A673 (cell line): ENCODE data around the gene LSM14A. TPM values are rescaled to one million over a fixed set of nuclear protein-coding genes. Genes with fewer than 3 reads are reported as not detected.

Experiments used
- BruUV-seq: library from RNA; stranded (reverse); fragments of 400-500 nt; replicated peaks from 2 replicates; lab custom pipeline; 2021; lab: Mats Ljungman, UMichigan
- CTCF ChIA-PET: fragments of 300-600 bp; sonication (Branson Sonifier 250); formaldehyde crosslinking; loops from one replicate; lab custom pipeline; 2022; ENCODE audit warnings: antibody characterized with exemption; lab: Charles Lee
- POLR2A ChIA-PET: fragments of 300-600 bp; sonication (Branson Sonifier 250); formaldehyde crosslinking; loops from one replicate; lab custom pipeline; 2022; ENCODE audit warnings: antibody characterized with exemption; ENCODE audit not compliant: low non-redundant PET; lab: Charles Lee
- DNase-seq: peaks from one replicate; pipeline ENCODE4 v3.0.0-alpha.2; 2015; ENCODE audit warnings: low spot score
- H3K27ac ChIP-seq: fragments of 200-600 bp; sonication (generic); 2 replicates; pipeline ENCODE4 v1.5.1; 2016; ENCODE audit warnings: mixed run types, low read depth, mild to moderate bottlenecking, mixed read lengths, antibody characterized with exemption, low read length; ENCODE audit not compliant: poor library complexity, severe bottlenecking
- H3K27me3 ChIP-seq: fragments of 200-600 bp; sonication (generic); replicated peaks from 2 replicates; pipeline ENCODE4 v1.6.1; 2017; ENCODE audit warnings: mixed run types, low read depth, mild to moderate bottlenecking, mixed read lengths, antibody characterized with exemption, low read length; ENCODE audit not compliant: insufficient read depth, poor library complexity
- H3K36me3 ChIP-seq: fragments of 200-600 bp; sonication (generic); 2 replicates; pipeline ENCODE4 v1.6.1; 2016; ENCODE audit warnings: mixed run types, mild to moderate bottlenecking, mixed read lengths, antibody characterized with exemption, low read length; ENCODE audit not compliant: insufficient read depth, poor library complexity, severe bottlenecking
- H3K4me1 ChIP-seq: fragments of 200-600 bp; sonication (generic); 2 replicates; pipeline ENCODE4 v1.6.1; 2017; ENCODE audit warnings: mixed run types, mild to moderate bottlenecking, mixed read lengths, antibody characterized with exemption, low read length; ENCODE audit not compliant: insufficient read depth, poor library complexity, severe bottlenecking
- H3K4me3 ChIP-seq: fragments of 200-600 bp; sonication (generic); 2 replicates; pipeline ENCODE4 v1.5.1; 2016; ENCODE audit warnings: low read depth, mixed run types, mild to moderate bottlenecking, mixed read lengths, low read length; ENCODE audit not compliant: poor library complexity, severe bottlenecking
- H3K9me3 ChIP-seq: fragments of 200-600 bp; sonication (generic); 2 replicates; pipeline ENCODE4 v1.6.1; 2016; ENCODE audit warnings: mixed run types, low read depth, mild to moderate bottlenecking, mixed read lengths, antibody characterized with exemption, low read length; ENCODE audit not compliant: poor library complexity, severe bottlenecking
- CTCF ChIP-seq: fragments of 300-800, 200-600 bp; sonication (generic); conservative IDR thresholded peaks from 2 replicates; pipeline ENCODE4 v1.5.1; 2017; ENCODE audit warnings: low read depth, mild to moderate bottlenecking, antibody characterized with exemption, low read length, moderate library complexity, mixed read lengths
- EZH2 ChIP-seq: fragments of 200-600 bp; sonication (generic); IDR thresholded peaks from 2 replicates; pipeline ENCODE4 v1.6.1; 2017; ENCODE audit warnings: borderline replicate concordance, low read depth, mild to moderate bottlenecking, mixed read lengths, antibody characterized with exemption, low read length; ENCODE audit not compliant: poor library complexity, severe bottlenecking
- intact Hi-C: fragments of 100-400 bp; cut with micrococcal nuclease; formaldehyde crosslinking; loops from one replicate; pipeline ENCODE4 v1.10.0; 2022; ENCODE audit not compliant: unreplicated experiment
- total RNA-seq: library from RNA; stranded (reverse); gene quantifications from 2 replicates; pipeline ENCODE4 v1.2.3, GENCODE V29; 2021

The LSM14A gene
- total RNA-seq, 1 experiment from 2014 or later = 137 TPM

GRCh38 chr19:34226036-34226435, 53.7 kb downstream of the LSM14A start:
- peak overlapping the region; percentile 69 for H3K27ac ChIP-seq
- no peak for TF ChIP-seq EZH2
- TF ChIP-seq CTCF = no peak
- H3K4me3 ChIP-seq = no peak overlapping the region
- BruUV-seq = no TSS peak
- H3K9me3 ChIP-seq = no peaks in the 10 kb centered on the region
- no peak for DNase-seq
- intact Hi-C loops = no loop called here
- H3K4me1 ChIP-seq = no peaks in the 10 kb centered on the region
- H3K27me3 ChIP-seq = no peaks in the 10 kb centered on the region
- ChIA-PET POLR2A (no interaction called here), CTCF (no interaction called here)
- H3K36me3 ChIP-seq = peaks cover 93% of the 10 kb centered on the region

- BruUV-seq = no TSS peak
Observed at GRCh38 chr19:34228347-34228746, 56.0 kb downstream of the LSM14A start.

GRCh38 chr19:34228762-34229161, 56.5 kb downstream of the LSM14A start:
- H3K36me3 ChIP-seq = peaks cover 66% of the 10 kb centered on the region
- no TSS peak for BruUV-seq
- DNase-seq = no peak
- no peaks in the 10 kb centered on the region for H3K9me3 ChIP-seq
- POLR2A ChIA-PET = no interaction called here
- H3K27ac ChIP-seq = no peak overlapping the region
- no peak overlapping the region for H3K4me3 ChIP-seq
- intact Hi-C loops = no loop called here
- no peaks in the 10 kb centered on the region for H3K4me1 ChIP-seq
- TF ChIP-seq CTCF (no peak), EZH2 (no peak)
- H3K27me3 ChIP-seq = no peaks in the 10 kb centered on the region
- CTCF ChIA-PET = no interaction called here

More at GRCh38 chr19:34228347-34228746, 56.0 kb downstream of the LSM14A start:
- Histone ChIP-seq H3K4me1 (no peaks in the 10 kb centered on the region), H3K27me3 (no peaks in the 10 kb centered on the region), H3K27ac (no peak overlapping the region), H3K9me3 (no peaks in the 10 kb centered on the region), H3K4me3 (no peak overlapping the region), H3K36me3 (peaks cover 70% of the 10 kb centered on the region)
- intact Hi-C loops = no loop called here
- POLR2A ChIA-PET = no interaction called here
- TF ChIP-seq CTCF (no peak), EZH2 (no peak)
- no peak for DNase-seq
- CTCF ChIA-PET = no interaction called here
